Skin of body (tissue), 2 donors: ENCODE data around the gene MID2. TPM values are rescaled to one million over a fixed set of nuclear protein-coding genes. Genes with fewer than 3 reads are reported as not detected.
A peak's percentile ranks its signal among the peaks of the same experiment; 100 is the strongest.
"Not testable (repeated sequence)": the region's sequence is repeated elsewhere in the genome, so short reads cannot be mapped to it uniquely, and the experiment has no call there.

Experiments
- DNase-seq: peaks from one replicate; lab custom pipeline; 2025; lab: John Stamatoyannopoulos, UW
- total RNA-seq: library from RNA; depleted of rRNA; stranded (reverse); fragments of >200 nt; gene quantifications from one replicate; pipeline ENCODE4 v1.2.3, GENCODE V29; 2014

The MID2 gene
- total RNA-seq: 18.1 TPM

GRCh38 chrX:107825698-107826237 lies at the start of gene MID2:
Gene MID2 (plus strand): TSS chrX:107825866. CDS start chrX:107826427, 561 bp downstream.
- peak; percentile 9 for DNase-seq

- peak; percentile 63 for DNase-seq
Observed at GRCh38 chrX:107776649-107777535, 48.8 kb upstream of the MID2 start.

GRCh38 chrX:107777536-107777832 lies 48.2 kb upstream of the MID2 start, which contains the start of gene NCBP2L:
Gene NCBP2L (plus strand): TSS chrX:107777733. CDS start chrX:107794221, 16,488 bp downstream.
- DNase-seq: no peak

GRCh38 chrX:107780525-107780924 lies 45.1 kb upstream of the MID2 start:
- DNase-seq: no peak

GRCh38 chrX:107787827-107788226 lies 37.8 kb upstream of the MID2 start:
- DNase-seq: no peak

GRCh38 chrX:107804427-107804826 lies 21.2 kb upstream of the MID2 start:
- no peak for DNase-seq

- DNase-seq: no peak
Observed at GRCh38 chrX:107805179-107805578, 20.5 kb upstream of the MID2 start.

- not testable (repeated sequence) for DNase-seq
Observed at GRCh38 chrX:107810053-107810452, 15.6 kb upstream of the MID2 start.

GRCh38 chrX:107818900-107819521 lies 6.7 kb upstream of the MID2 start:
- no peak for DNase-seq

GRCh38 chrX:107823042-107823441 lies 2.6 kb upstream of the MID2 start:
- DNase-seq: no peak

- DNase-seq: peak; percentile 44
Observed at GRCh38 chrX:107823456-107823855, 2.2 kb upstream of the MID2 start.

- peak; percentile 15 for DNase-seq
Observed at GRCh38 chrX:107826238-107827029, 768 bp downstream of the MID2 start.

GRCh38 chrX:107827030-107827831 lies 1.6 kb downstream of the MID2 start:
- no peak for DNase-seq

- no peak for DNase-seq
Observed at GRCh38 chrX:107827852-107828251, 2.2 kb downstream of the MID2 start.

GRCh38 chrX:107829878-107830277 lies 4.2 kb downstream of the MID2 start:
- DNase-seq: no peak

GRCh38 chrX:107831071-107831730 lies 5.5 kb downstream of the MID2 start:
- no peak for DNase-seq

GRCh38 chrX:107834275-107835201 lies 8.9 kb downstream of the MID2 start:
- no peak for DNase-seq

- DNase-seq: no peak
Observed at GRCh38 chrX:107836958-107837357, 11.3 kb downstream of the MID2 start.

GRCh38 chrX:107840971-107841370 lies 15.3 kb downstream of the MID2 start:
- no peak for DNase-seq
